ENCODE measurements around the gene NECAB2. TPM values are rescaled to one million over a fixed set of nuclear protein-coding genes. Genes with fewer than 3 reads are reported as not detected.
"Not testable (repeated sequence)": the region's sequence is repeated elsewhere in the genome, so short reads cannot be mapped to it uniquely, and the experiment has no call there.

NECAB2 gene
- total RNA-seq, 2 experiments from 2014 or later = not detected

- H3K4me1 Mint-ChIP-seq = peaks cover 8% of the 10 kb centered on the region
- no peaks in the 10 kb centered on the region for H3K9me3 Mint-ChIP-seq (ENCODE audit: low read depth)
- H3K4me3 Mint-ChIP-seq = no peak overlapping the region
- H3K27me3 Mint-ChIP-seq = no peaks in the 10 kb centered on the region
- ATAC-seq = no peak
- H3K36me3 Mint-ChIP-seq = no peaks in the 10 kb centered on the region
- no peak overlapping the region for H3K27ac Mint-ChIP-seq
- CTCF ChIA-PET = no interaction called here
- DNase-seq = no peak
Measured at GRCh38 chr16:83940630-83941378, 27.2 kb upstream of the NECAB2 start.

GRCh38 chr16:83941546-83941945 lies 26.5 kb upstream of the NECAB2 start:
- DNase-seq; CTCF ChIA-PET; H3K4me3 Mint-ChIP-seq; H3K27me3 Mint-ChIP-seq; H3K27ac Mint-ChIP-seq; H3K4me1 Mint-ChIP-seq; H3K36me3 Mint-ChIP-seq; ATAC-seq; H3K9me3 Mint-ChIP-seq (ENCODE audit: low read depth): not testable (repeated sequence)

- CTCF ChIA-PET = no interaction called here
- no peak overlapping the region for H3K4me3 Mint-ChIP-seq
- no peaks in the 10 kb centered on the region for H3K9me3 Mint-ChIP-seq (ENCODE audit: low read depth)
- DNase-seq (no peak), ATAC-seq (no peak)
- peaks cover 8% of the 10 kb centered on the region for H3K4me1 Mint-ChIP-seq
- no peaks in the 10 kb centered on the region for H3K27me3 Mint-ChIP-seq
- no peak overlapping the region for H3K27ac Mint-ChIP-seq
- H3K36me3 Mint-ChIP-seq = no peaks in the 10 kb centered on the region
Measured at GRCh38 chr16:83942074-83942473, 26.0 kb upstream of the NECAB2 start.

GRCh38 chr16:83942815-83943515 lies 25.1 kb upstream of the NECAB2 start:
- H3K4me1 Mint-ChIP-seq = peaks cover 8% of the 10 kb centered on the region
- no peaks in the 10 kb centered on the region for H3K9me3 Mint-ChIP-seq (ENCODE audit: low read depth)
- no peak for DNase-seq
- H3K4me3 Mint-ChIP-seq = no peak overlapping the region
- H3K36me3 Mint-ChIP-seq = no peaks in the 10 kb centered on the region
- ATAC-seq = no peak
- H3K27ac Mint-ChIP-seq = no peak overlapping the region
- CTCF ChIA-PET = interaction anchor here (1.4 kb wide), 1 partner anchor 14 kb away, joined by 4 read pairs; no protein-coding TSS in a partner anchor
- no peaks in the 10 kb centered on the region for H3K27me3 Mint-ChIP-seq

GRCh38 chr16:83943516-83944050 lies 24.5 kb upstream of the NECAB2 start:
- H3K27ac Mint-ChIP-seq = no peak overlapping the region
- CTCF ChIA-PET = interaction anchor here (1.4 kb wide), 1 partner anchor 13 kb away, joined by 4 read pairs; no protein-coding TSS in a partner anchor
- no peaks in the 10 kb centered on the region for H3K9me3 Mint-ChIP-seq (ENCODE audit: low read depth)
- DNase-seq = no peak
- no peaks in the 10 kb centered on the region for H3K27me3 Mint-ChIP-seq
- no peak overlapping the region for H3K4me3 Mint-ChIP-seq
- no peaks in the 10 kb centered on the region for H3K36me3 Mint-ChIP-seq
- ATAC-seq = no peak
- H3K4me1 Mint-ChIP-seq = peaks cover 8% of the 10 kb centered on the region

GRCh38 chr16:83945587-83945986 lies 22.5 kb upstream of the NECAB2 start:
- H3K27ac Mint-ChIP-seq = no peak overlapping the region
- ATAC-seq (no peak), DNase-seq (no peak)
- CTCF ChIA-PET = no interaction called here
- no peak overlapping the region for H3K4me3 Mint-ChIP-seq
- H3K4me1 Mint-ChIP-seq = no peaks in the 10 kb centered on the region
- H3K36me3 Mint-ChIP-seq = no peaks in the 10 kb centered on the region
- H3K27me3 Mint-ChIP-seq = no peaks in the 10 kb centered on the region
- peaks cover 5% of the 10 kb centered on the region for H3K9me3 Mint-ChIP-seq (ENCODE audit: low read depth)

GRCh38 chr16:83946154-83946780 lies 21.8 kb upstream of the NECAB2 start:
- H3K27me3 Mint-ChIP-seq = no peaks in the 10 kb centered on the region
- H3K36me3 Mint-ChIP-seq = no peaks in the 10 kb centered on the region
- no peak overlapping the region for H3K4me3 Mint-ChIP-seq
- CTCF ChIA-PET = interaction anchor here (2.3 kb wide), 1 partner anchor 10 kb away, joined by 7 read pairs; no protein-coding TSS in a partner anchor
- ATAC-seq (no peak), DNase-seq (no peak)
- H3K9me3 Mint-ChIP-seq (ENCODE audit: low read depth) = peaks cover 5% of the 10 kb centered on the region
- H3K4me1 Mint-ChIP-seq = no peaks in the 10 kb centered on the region
- H3K27ac Mint-ChIP-seq = no peak overlapping the region

- CTCF ChIA-PET = interaction anchor here (2.3 kb wide), 1 partner anchor 9 kb away, joined by 7 read pairs; no protein-coding TSS in a partner anchor
- no peaks in the 10 kb centered on the region for H3K27me3 Mint-ChIP-seq
- H3K36me3 Mint-ChIP-seq = no peaks in the 10 kb centered on the region
- peaks cover 5% of the 10 kb centered on the region for H3K9me3 Mint-ChIP-seq (ENCODE audit: low read depth)
- DNase-seq (no peak), ATAC-seq (no peak)
- no peak overlapping the region for H3K27ac Mint-ChIP-seq
- H3K4me3 Mint-ChIP-seq = no peak overlapping the region
- no peaks in the 10 kb centered on the region for H3K4me1 Mint-ChIP-seq
Measured at GRCh38 chr16:83946781-83947566, 21.1 kb upstream of the NECAB2 start.

GRCh38 chr16:83947642-83948234 lies 20.3 kb upstream of the NECAB2 start:
- H3K4me1 Mint-ChIP-seq = peaks cover 4% of the 10 kb centered on the region
- H3K27me3 Mint-ChIP-seq = no peaks in the 10 kb centered on the region
- no peaks in the 10 kb centered on the region for H3K36me3 Mint-ChIP-seq
- H3K27ac Mint-ChIP-seq = no peak overlapping the region
- CTCF ChIA-PET = interaction anchor here (0.9 to 2.3 kb wide), 2 partner anchors 9 to 226 kb away, joined by 4 to 7 read pairs; no protein-coding TSS in a partner anchor
- ATAC-seq = no peak
- DNase-seq = no peak
- peaks cover 5% of the 10 kb centered on the region for H3K9me3 Mint-ChIP-seq (ENCODE audit: low read depth)
- H3K4me3 Mint-ChIP-seq = no peak overlapping the region

- no peaks in the 10 kb centered on the region for H3K36me3 Mint-ChIP-seq
- no peak overlapping the region for H3K27ac Mint-ChIP-seq
- ATAC-seq (no peak), DNase-seq (no peak)
- H3K9me3 Mint-ChIP-seq (ENCODE audit: low read depth) = peaks cover 5% of the 10 kb centered on the region
- H3K4me1 Mint-ChIP-seq = peaks cover 12% of the 10 kb centered on the region
- no peak overlapping the region for H3K4me3 Mint-ChIP-seq
- peaks cover 3% of the 10 kb centered on the region for H3K27me3 Mint-ChIP-seq
- CTCF ChIA-PET = interaction anchor here (0.5 kb wide), 1 partner anchor 315 kb away, joined by 3 read pairs; no protein-coding TSS in a partner anchor
Measured at GRCh38 chr16:83948914-83949723, 18.9 kb upstream of the NECAB2 start.

- Mint-ChIP-seq H3K4me1 (peaks cover 13% of the 10 kb centered on the region), H3K27ac (no peak overlapping the region), H3K27me3 (peaks cover 8% of the 10 kb centered on the region), H3K4me3 (no peak overlapping the region), H3K36me3 (no peaks in the 10 kb centered on the region), H3K9me3 (ENCODE audit: low read depth) (peaks cover 5% of the 10 kb centered on the region)
- ATAC-seq (no peak), DNase-seq (no peak)
- CTCF ChIA-PET = interaction anchor here (0.5 kb wide), 1 partner anchor 315 kb away, joined by 3 read pairs; no protein-coding TSS in a partner anchor
Measured at GRCh38 chr16:83949724-83950001, 18.4 kb upstream of the NECAB2 start.

- DNase-seq; ATAC-seq; H3K27ac Mint-ChIP-seq; H3K36me3 Mint-ChIP-seq; CTCF ChIA-PET; H3K4me3 Mint-ChIP-seq; H3K9me3 Mint-ChIP-seq (ENCODE audit: low read depth): not testable (repeated sequence)
- H3K27me3 Mint-ChIP-seq = peaks cover 11% of the 10 kb centered on the region
- peaks cover 13% of the 10 kb centered on the region for H3K4me1 Mint-ChIP-seq
Measured at GRCh38 chr16:83950862-83951399, 17.1 kb upstream of the NECAB2 start.
